ENCODE measurements around the gene BNIP3. TPM values are rescaled to one million over a fixed set of nuclear protein-coding genes. Genes with fewer than 3 reads are reported as not detected.
A peak's percentile ranks its signal among the peaks of the same experiment; 100 is the strongest.

Gene BNIP3
- total RNA-seq, 1 donor from 2014 or later, result 88.9 TPM

GRCh38 chr10:132004052-132004451 lies 22.3 kb upstream of the BNIP3 start:
- Mint-ChIP-seq H3K4me1 (ENCODE audit: low read depth) (no peaks in the 10 kb centered on the region), H3K4me3 (ENCODE audit: unreplicated experiment) (no peak overlapping the region), H3K27me3 (ENCODE audit: low read depth) (peaks cover 15% of the 10 kb centered on the region), H3K36me3 (ENCODE audit: low read depth) (no peaks in the 10 kb centered on the region), H3K27ac (ENCODE audit: unreplicated experiment) (no peak overlapping the region), H3K9me3 (ENCODE audit: low read depth) (peaks cover 7% of the 10 kb centered on the region)
- no peak for TF ChIP-seq CTCF (IDR thresholded peaks at IDR 0.05)
- DNase-seq (ENCODE audit: low spot score), result no peak

- Mint-ChIP-seq H3K27ac (ENCODE audit: unreplicated experiment) (no peak overlapping the region), H3K4me3 (ENCODE audit: unreplicated experiment) (no peak overlapping the region), H3K27me3 (ENCODE audit: low read depth) (peaks cover 10% of the 10 kb centered on the region), H3K36me3 (ENCODE audit: low read depth) (no peaks in the 10 kb centered on the region), H3K4me1 (ENCODE audit: low read depth) (peaks cover 3% of the 10 kb centered on the region), H3K9me3 (ENCODE audit: low read depth) (peaks cover 7% of the 10 kb centered on the region)
- TF ChIP-seq CTCF (IDR thresholded peaks at IDR 0.05), result no peak
- DNase-seq (ENCODE audit: low spot score), result no peak
Measured at GRCh38 chr10:132003282-132003924, 21.7 kb upstream of the BNIP3 start.

- Mint-ChIP-seq H3K27me3 (ENCODE audit: low read depth) (peaks cover 6% of the 10 kb centered on the region), H3K9me3 (ENCODE audit: low read depth) (peaks cover 7% of the 10 kb centered on the region), H3K27ac (ENCODE audit: unreplicated experiment) (no peak overlapping the region), H3K4me3 (ENCODE audit: unreplicated experiment) (no peak overlapping the region), H3K36me3 (ENCODE audit: low read depth) (no peaks in the 10 kb centered on the region), H3K4me1 (ENCODE audit: low read depth) (peaks cover 17% of the 10 kb centered on the region)
- TF ChIP-seq CTCF (IDR thresholded peaks at IDR 0.05), result no peak
- DNase-seq (ENCODE audit: low spot score), result no peak
Measured at GRCh38 chr10:132002004-132002403, 20.3 kb upstream of the BNIP3 start.

- Mint-ChIP-seq H3K4me3 (ENCODE audit: unreplicated experiment) (no peak overlapping the region), H3K9me3 (ENCODE audit: low read depth) (peaks cover 7% of the 10 kb centered on the region), H3K27me3 (ENCODE audit: low read depth) (peaks cover 3% of the 10 kb centered on the region), H3K27ac (ENCODE audit: unreplicated experiment) (no peak overlapping the region), H3K36me3 (ENCODE audit: low read depth) (no peaks in the 10 kb centered on the region), H3K4me1 (ENCODE audit: low read depth) (peaks cover 22% of the 10 kb centered on the region)
- peak; percentile 7 for TF ChIP-seq CTCF (IDR thresholded peaks at IDR 0.05)
- no peak for DNase-seq (ENCODE audit: low spot score)
Measured at GRCh38 chr10:132001238-132001972, 19.7 kb upstream of the BNIP3 start.

GRCh38 chr10:131998845-131999681 lies 17.3 kb upstream of the BNIP3 start:
- TF ChIP-seq CTCF (IDR thresholded peaks at IDR 0.05), result no peak
- H3K4me3 Mint-ChIP-seq (ENCODE audit: unreplicated experiment), result no peak overlapping the region
- no peak overlapping the region for H3K27ac Mint-ChIP-seq (ENCODE audit: unreplicated experiment)
- H3K4me1 Mint-ChIP-seq (ENCODE audit: low read depth), result peaks cover 22% of the 10 kb centered on the region
- no peaks in the 10 kb centered on the region for H3K9me3 Mint-ChIP-seq (ENCODE audit: low read depth)
- DNase-seq (ENCODE audit: low spot score), result no peak
- H3K27me3 Mint-ChIP-seq (ENCODE audit: low read depth), result peaks cover 3% of the 10 kb centered on the region
- H3K36me3 Mint-ChIP-seq (ENCODE audit: low read depth), result no peaks in the 10 kb centered on the region
